ENCODE results near the gene LRWD1. TPM values are rescaled to one million over a fixed set of nuclear protein-coding genes. Genes with fewer than 3 reads are reported as not detected.

The LRWD1 gene
- total RNA-seq, 1 experiment from 2014 or later, result 39.5 TPM

GRCh38 chr7:102421706-102422240, 43.0 kb upstream of the LRWD1 start (continued):
- no peak for TF ChIP-seq ZBTB33 (IDR thresholded peaks at IDR 0.05; ENCODE audit: extremely low read depth, insufficient replicate concordance, low read length)

- POLR2A ChIA-PET, result no interaction called here
These were observed 40.6 kb upstream of the LRWD1 start for GRCh38 chr7:102424129-102424551.

More at GRCh38 chr7:102424129-102424551, 40.6 kb upstream of the LRWD1 start:
- Histone ChIP-seq H2AFZ (ENCODE audit: low read depth, low read length, poor library complexity, severe bottlenecking) (no peak overlapping the region), H3K4me2 (ENCODE audit: low read length) (no peak overlapping the region), H3K4me1 (ENCODE audit: control insufficient read depth in 1 of 2, insufficient read depth in 2 of 2, low read length in 2 of 2) (peaks cover 9 to 26% of the 10 kb centered on the region in 2 experiments), H3K4me3 (replicated peaks in 1 of 2; ENCODE audit: low read depth in 1 of 2, low read length in 2 of 2) (no peak overlapping the region), H4K20me1 (ENCODE audit: insufficient read depth) (no peaks in the 10 kb centered on the region), H3K9me3 (ENCODE audit: control insufficient read depth in 1 of 2, insufficient read depth in 1 of 2, low read depth in 1 of 2, low read length in 2 of 2) (no peaks in the 10 kb centered on the region), H3K9ac (ENCODE audit: low read length) (no peak overlapping the region), H3K9me2 (ENCODE audit: insufficient read depth) (no peaks in the 10 kb centered on the region), H3K36me3 (ENCODE audit: control insufficient read depth in 1 of 2, insufficient read depth in 2 of 2, low read length in 2 of 2) (peaks cover 18 to 19% of the 10 kb centered on the region in 2 experiments; a peak in 3 of 4 replicates), H3K79me2 (ENCODE audit: insufficient read depth, low read length) (no peaks in the 10 kb centered on the region), H3K27ac (ENCODE audit: low read depth, low read length) (no peak overlapping the region), H3K27me3 (ENCODE audit: insufficient read depth, low read length) (no peaks in the 10 kb centered on the region)
- DNase-seq (ENCODE audit: low read depth, low spot score), result no peak
- TF ChIP-seq MAX (IDR thresholded peaks at IDR 0.05), result no peak
- no peak for TF ChIP-seq SP1 (IDR thresholded peaks at IDR 0.05; ENCODE audit: low read depth)
- no peak for TF ChIP-seq REST (IDR thresholded peaks at IDR 0.05; ENCODE audit: low read depth)
- TF ChIP-seq ATF3 (IDR thresholded peaks at IDR 0.05), result no peak
- no peak for TF ChIP-seq EGR1 (IDR thresholded peaks at IDR 0.05; ENCODE audit: low read depth)
- no peak for TF ChIP-seq POLR2AphosphoS5 (IDR thresholded peaks at IDR 0.05; ENCODE audit: low read depth, low read length)
- no peak for ATAC-seq
- no TSS peak for BruUV-seq (replicated peaks)
- ChIA-PET RAD21 (ENCODE audit: low non-redundant PET in 1 of 2, low total read pairs in 2 of 2, uncharacterized antibody in 2 of 2, unreplicated experiment in 2 of 2) (no interaction called here), CTCF (no interaction called here)
- intact Hi-C loops (cut with micrococcal nuclease), result no loop called here

Measured in HCT116 (cell line).